Smooth muscle cell (in vitro differentiated cells): ENCODE data around the gene WDR93. TPM values are rescaled to one million over a fixed set of nuclear protein-coding genes. Genes with fewer than 3 reads are reported as not detected.

Experiments used
- DNase-seq: peaks from one replicate; lab custom pipeline; 2025; ENCODE audit not compliant: unreplicated experiment; lab: John Stamatoyannopoulos, UW
- H2AFZ ChIP-seq: fragments of 200-600 bp; sonication (generic); 2 replicates; pipeline ENCODE4 v1.6.0; 2016; ENCODE audit warnings: antibody characterized with exemption, low read depth, mild to moderate bottlenecking
- H3F3A ChIP-seq: fragments of 200-600 bp; sonication (generic); 2 replicates; pipeline ENCODE4 v1.6.0; 2017; ENCODE audit warnings: antibody characterized with exemption, low read depth
- H3K27ac ChIP-seq: fragments of 200-600 bp; sonication (generic); 2 replicates; pipeline ENCODE4 v1.5.1; 2016; ENCODE audit warnings: low read depth, mild to moderate bottlenecking
- H3K27me3 ChIP-seq: fragments of 200-600 bp; sonication (generic); 2 replicates; pipeline ENCODE4 v1.6.1; 2016; ENCODE audit warnings: low read depth, mild to moderate bottlenecking
- H3K36me3 ChIP-seq: fragments of 200-600 bp; sonication (generic); 2 replicates; pipeline ENCODE4 v1.5.1; 2016; ENCODE audit warnings: low read depth
- H3K4me1 ChIP-seq: fragments of 200-600 bp; sonication (generic); 2 replicates; pipeline ENCODE4 v1.5.1; 2016; ENCODE audit warnings: low read depth
- H3K4me2 ChIP-seq: fragments of 200-600 bp; sonication (generic); 2 replicates; pipeline ENCODE4 v1.6.0; 2016; ENCODE audit warnings: mild to moderate bottlenecking
- H3K4me3 ChIP-seq: fragments of 200-600 bp; sonication (generic); 2 replicates; pipeline ENCODE4 v1.5.1; 2016; ENCODE audit warnings: mild to moderate bottlenecking
- H3K79me2 ChIP-seq: fragments of 200-600 bp; sonication (generic); 2 replicates; pipeline ENCODE4 v1.6.0; 2016; ENCODE audit warnings: low read depth, mild to moderate bottlenecking
- H3K9ac ChIP-seq: fragments of 200-600 bp; sonication (generic); 2 replicates; pipeline ENCODE4 v1.6.0; 2016; ENCODE audit warnings: low read depth
- H3K9me3 ChIP-seq: fragments of 200-600 bp; sonication (generic); replicated peaks from 2 replicates; pipeline ENCODE4 v1.5.1; 2016; ENCODE audit warnings: low read depth
- H4K20me1 ChIP-seq: fragments of 200-600 bp; sonication (generic); 2 replicates; pipeline ENCODE4 v1.6.0; 2016; ENCODE audit warnings: low read depth
- CTCF ChIP-seq: fragments of 200-600 bp; sonication (generic); IDR thresholded peaks from 2 replicates; pipeline ENCODE4 v1.5.1; 2017; ENCODE audit warnings: borderline replicate concordance, mild to moderate bottlenecking, antibody characterized with exemption; ENCODE audit not compliant: insufficient read depth, poor library complexity, severe bottlenecking
- WGBS: methylation state at CpG from one replicate; pipeline ENCODE4 v1.1.7; 2016; ENCODE audit warnings: low lambda C conversion rate; 5-methylcytosine and 5-hydroxymethylcytosine counted together
- polyA plus RNA-seq: library from polyadenylated mRNA; unstranded; fragments of >200 nt; fragmentation: Nextera tagmentation; extraction: Ambion mirVana; gene quantifications from 2 replicates; pipeline ENCODE4 v1.2.1, GENCODE V29; 2016
- total RNA-seq: library from RNA; depleted of rRNA; stranded (reverse); fragments of >200 nt; gene quantifications from 2 replicates; pipeline ENCODE4 v1.2.3, GENCODE V29; 2014

Gene WDR93
- total and polyA plus RNA-seq, 2 experiments from 2014 or later: 0.80 TPM; not detected in 1

GRCh38 chr15:89768071-89768500 is 77.5 kb downstream of the WDR93 start:
- TF ChIP-seq CTCF: no peak
- no peak overlapping the region for H3K27ac ChIP-seq
- no peaks in the 10 kb centered on the region for H4K20me1 ChIP-seq
- no peaks in the 10 kb centered on the region for H3K27me3 ChIP-seq
- H3K9ac ChIP-seq: no peak overlapping the region
- no peak for DNase-seq
- no peaks in the 10 kb centered on the region for H3K9me3 ChIP-seq
- no peaks in the 10 kb centered on the region for H3K4me1 ChIP-seq
- no peak overlapping the region for H3K4me3 ChIP-seq
- WGBS: 87% methylated on average over 7 of the region's 7 CpGs
- H3K4me2 ChIP-seq: no peak overlapping the region
- H2AFZ ChIP-seq: no peak overlapping the region
- no peaks in the 10 kb centered on the region for H3K36me3 ChIP-seq
- H3F3A ChIP-seq: no peaks in the 10 kb centered on the region
- no peaks in the 10 kb centered on the region for H3K79me2 ChIP-seq

GRCh38 chr15:89769366-89769765 is 78.8 kb downstream of the WDR93 start:
- Histone ChIP-seq H3K79me2 (no peaks in the 10 kb centered on the region), H3K36me3 (no peaks in the 10 kb centered on the region), H3K9me3 (no peaks in the 10 kb centered on the region), H3K27ac (no peak overlapping the region), H3K4me1 (no peaks in the 10 kb centered on the region), H3F3A (no peaks in the 10 kb centered on the region), H2AFZ (no peak overlapping the region), H3K27me3 (no peaks in the 10 kb centered on the region), H3K4me3 (no peak overlapping the region), H4K20me1 (no peaks in the 10 kb centered on the region), H3K9ac (no peak overlapping the region), H3K4me2 (no peak overlapping the region)
- no peak for TF ChIP-seq CTCF
- WGBS: 79% methylated on average over 3 of the region's 3 CpGs
- DNase-seq: no peak

- WGBS: 84% methylated on average over 3 of the region's 3 CpGs
- Histone ChIP-seq H3K4me3 (no peak overlapping the region), H3K9me3 (no peaks in the 10 kb centered on the region), H3K79me2 (no peaks in the 10 kb centered on the region), H4K20me1 (no peaks in the 10 kb centered on the region), H2AFZ (no peak overlapping the region), H3K9ac (no peak overlapping the region), H3K27ac (no peak overlapping the region), H3K4me1 (no peaks in the 10 kb centered on the region), H3F3A (no peaks in the 10 kb centered on the region), H3K4me2 (no peak overlapping the region), H3K36me3 (no peaks in the 10 kb centered on the region), H3K27me3 (no peaks in the 10 kb centered on the region)
- no peak for TF ChIP-seq CTCF
- DNase-seq: no peak
These were observed 79.4 kb downstream of the WDR93 start for GRCh38 chr15:89770041-89770440.

DNA sequence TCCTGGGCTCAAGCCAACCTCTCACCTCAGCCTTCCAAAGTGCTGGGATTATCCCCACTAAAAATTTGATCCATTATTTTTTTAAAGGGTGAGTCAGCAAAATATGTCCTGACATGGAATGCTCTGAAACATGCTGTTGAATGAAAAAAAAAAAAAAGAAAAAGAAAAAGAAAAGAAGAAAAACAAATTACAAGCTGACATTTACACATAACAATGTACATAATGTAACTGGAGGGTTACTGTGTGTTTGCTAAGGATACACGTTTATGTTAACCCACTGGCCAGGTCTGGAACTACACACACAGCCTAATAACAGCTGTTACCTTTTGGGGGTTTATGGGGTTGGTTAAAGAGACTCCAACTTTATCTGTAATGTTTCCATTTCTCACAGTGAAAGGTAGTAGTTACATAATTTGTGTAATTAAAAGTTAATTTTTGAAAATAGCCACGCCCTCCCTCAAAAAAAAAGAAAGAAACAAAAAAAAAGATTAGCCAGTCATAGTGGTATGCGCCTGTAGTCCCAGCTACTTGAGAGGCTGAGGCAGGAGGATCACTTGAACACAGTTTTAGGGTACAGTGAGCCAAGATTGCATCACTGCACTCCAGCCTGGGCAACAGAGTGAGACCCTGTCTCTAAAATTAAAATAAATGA is 82.4 kb downstream of the WDR93 start:
- H3K27ac ChIP-seq: no peak overlapping the region
- no peak overlapping the region for H3K4me3 ChIP-seq
- no peaks in the 10 kb centered on the region for H3K27me3 ChIP-seq
- H3K4me2 ChIP-seq: no peak overlapping the region
- H3K9me3 ChIP-seq: no peaks in the 10 kb centered on the region
- H3K4me1 ChIP-seq: peaks cover 8% of the 10 kb centered on the region
- H3K79me2 ChIP-seq: no peaks in the 10 kb centered on the region
- no peaks in the 10 kb centered on the region for H4K20me1 ChIP-seq
- no peak for DNase-seq
- no peaks in the 10 kb centered on the region for H3K36me3 ChIP-seq
- peak; percentile 4 for TF ChIP-seq CTCF
- no peak overlapping the region for H3K9ac ChIP-seq
- 70% methylated on average over 3 of the region's 3 CpGs for WGBS
- no peaks in the 10 kb centered on the region for H3F3A ChIP-seq
- H2AFZ ChIP-seq: no peak overlapping the region
